ENCODE data around the gene DPP4. TPM values are rescaled to one million over a fixed set of nuclear protein-coding genes. Genes with fewer than 3 reads are reported as not detected.

DPP4 gene
- total and polyA plus RNA-seq, 4 experiments from 2014 or later: 38.5 to 124 (median 72.5) TPM

DNA sequence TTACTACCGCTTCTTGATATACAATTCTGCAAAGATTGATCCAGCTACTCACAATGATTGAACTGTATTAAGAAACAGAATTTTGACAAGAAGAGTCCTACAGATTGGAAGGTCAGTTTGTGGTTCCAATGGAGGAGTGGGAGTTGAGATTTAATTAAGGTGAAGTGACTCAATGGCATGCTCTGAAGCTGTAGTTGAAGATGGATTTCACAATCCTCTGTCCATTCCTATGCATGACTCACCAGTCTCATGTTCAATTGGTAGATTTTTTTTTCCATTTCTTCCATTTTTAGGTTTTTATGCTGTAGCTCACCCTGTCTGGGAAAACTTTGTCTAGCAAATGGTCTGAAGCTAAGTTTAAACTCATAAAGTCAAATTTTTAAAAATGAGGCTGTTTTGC is 83.3 kb downstream of the DPP4 start:
- no peaks in the 10 kb centered on the region for H3K27me3 ChIP-seq (ENCODE audit: insufficient read depth, low read length)
- H3K36me3 ChIP-seq (ENCODE audit: insufficient read depth, low read length): no peaks in the 10 kb centered on the region
- H3K4me3 ChIP-seq (ENCODE audit: low read length in 2 of 2): no peak overlapping the region
- Mint-ChIP-seq H3K36me3 (peaks cover 13 to 22% of the 10 kb centered on the region in 2 donors), H3K27ac (no peak overlapping the region), H3K9me3 (peaks cover 0 to 3% (median 0%) of the 10 kb centered on the region in 8 donors), H3K27me3 (no peaks in the 10 kb centered on the region), H3K4me1 (peaks cover 32 to 54% (median 39%) of the 10 kb centered on the region in 4 donors), H3K4me3 (peak overlapping the region in 2 of 8 donors; percentile 15 to 22)
- DNase-seq: no peak
- ChIA-PET POLR2A (ENCODE audit: partially characterized antibody) (interaction anchor here (1.0 kb wide), 1 partner anchor 21 kb away, joined by 3 read pairs; no protein-coding TSS in a partner anchor), CTCF (ENCODE audit: partially characterized antibody) (interaction anchor here (1.4 to 1.6 kb wide), 3 partner anchors 16 to 163 kb away, joined by 3 to 5 read pairs (median 5); no protein-coding TSS in a partner anchor)
- H3K4me1 ChIP-seq (ENCODE audit: insufficient read depth, low read length): peaks cover 48% of the 10 kb centered on the region
- no peaks in the 10 kb centered on the region for H3K9me3 ChIP-seq (ENCODE audit: control insufficient read depth in 1 of 2, low read length in 2 of 2)
- intact Hi-C loops (cut with micrococcal nuclease): loop anchor here (5.0 to 10.0 kb wide), 2 partner anchors 132 to 324 kb away; partner anchors contain the start of gene IFIH1
- no peak overlapping the region for H3K27ac ChIP-seq (ENCODE audit: low read depth, low read length)

DNA sequence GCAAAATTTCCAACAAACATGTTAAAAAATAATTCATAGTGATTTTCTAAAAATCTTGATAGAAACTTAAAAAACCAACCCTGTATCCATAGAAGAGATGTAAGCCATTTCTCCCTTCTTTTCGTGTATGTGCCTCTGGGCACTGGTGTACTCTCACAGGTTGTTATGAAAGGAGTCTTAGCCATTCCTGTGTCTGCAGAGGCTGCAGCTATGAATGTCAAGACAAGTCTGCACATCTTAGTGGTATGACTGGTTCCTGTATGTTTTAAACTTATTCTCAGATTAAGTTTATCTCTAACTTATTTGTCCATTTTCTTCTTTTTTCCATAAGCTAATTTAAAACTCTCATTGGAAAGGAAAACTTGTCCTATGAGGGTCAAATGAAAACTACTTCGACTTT is 84.0 kb downstream of the DPP4 start:
- Mint-ChIP-seq H3K9me3 (peaks cover 0 to 3% (median 0%) of the 10 kb centered on the region in 8 donors), H3K36me3 (peaks cover 11 to 15% of the 10 kb centered on the region in 2 donors), H3K27ac (no peak overlapping the region), H3K27me3 (no peaks in the 10 kb centered on the region), H3K4me1 (peaks cover 25 to 47% (median 32%) of the 10 kb centered on the region in 4 donors), H3K4me3 (no peak overlapping the region)
- peaks cover 41% of the 10 kb centered on the region for H3K4me1 ChIP-seq (ENCODE audit: insufficient read depth, low read length)
- ChIA-PET CTCF (ENCODE audit: partially characterized antibody) (interaction anchor here (1.4 to 1.6 kb wide), 3 partner anchors 16 to 163 kb away, joined by 3 to 5 read pairs (median 5); no protein-coding TSS in a partner anchor), POLR2A (ENCODE audit: partially characterized antibody) (no interaction called here)
- no peak for DNase-seq
- no peaks in the 10 kb centered on the region for H3K27me3 ChIP-seq (ENCODE audit: insufficient read depth, low read length)
- intact Hi-C loops (cut with micrococcal nuclease): loop anchor here (5.0 to 10.0 kb wide), 2 partner anchors 132 to 325 kb away; partner anchors contain the start of gene IFIH1
- H3K4me3 ChIP-seq (ENCODE audit: low read length in 2 of 2): no peak overlapping the region
- H3K27ac ChIP-seq (ENCODE audit: low read depth, low read length): no peak overlapping the region
- H3K36me3 ChIP-seq (ENCODE audit: insufficient read depth, low read length): no peaks in the 10 kb centered on the region
- H3K9me3 ChIP-seq (ENCODE audit: control insufficient read depth in 1 of 2, low read length in 2 of 2): no peaks in the 10 kb centered on the region

DNA sequence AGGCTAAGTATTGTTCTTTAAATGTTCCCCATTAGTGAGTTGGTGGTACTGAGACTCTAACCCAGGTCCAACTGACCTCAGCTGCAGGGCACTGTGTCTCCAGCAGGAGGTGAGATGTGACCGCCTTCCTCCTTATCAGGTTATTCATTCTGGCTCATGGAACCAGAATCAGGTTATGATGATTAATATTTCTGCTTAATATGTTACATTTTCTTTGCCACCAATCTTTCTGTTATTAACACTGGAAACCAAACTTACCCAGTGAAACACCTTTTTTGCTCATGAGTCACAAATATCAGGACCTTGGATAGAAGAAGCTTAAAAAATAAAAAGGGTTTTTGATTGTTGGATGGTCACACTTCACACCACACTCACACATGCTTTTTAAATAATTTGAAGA is 85.4 kb downstream of the DPP4 start:
- Mint-ChIP-seq H3K27ac (peak overlapping the region in 1 of 7 donors; percentile 57), H3K4me1 (peaks cover 14 to 33% (median 19%) of the 10 kb centered on the region in 4 donors), H3K36me3 (peaks cover 10 to 11% of the 10 kb centered on the region in 2 donors), H3K27me3 (no peaks in the 10 kb centered on the region), H3K9me3 (peaks cover 0 to 3% (median 0%) of the 10 kb centered on the region in 8 donors), H3K4me3 (no peak overlapping the region)
- no peak for DNase-seq
- POLR2A ChIA-PET (ENCODE audit: partially characterized antibody): interaction anchor here (0.7 to 1.1 kb wide), 2 partner anchors 10 to 11 kb away, joined by 3 to 4 read pairs; no protein-coding TSS in a partner anchor
- intact Hi-C loops (cut with micrococcal nuclease): no loop called here
- no peak overlapping the region for H3K4me3 ChIP-seq (ENCODE audit: low read length in 2 of 2)
- peaks cover 27% of the 10 kb centered on the region for H3K4me1 ChIP-seq (ENCODE audit: insufficient read depth, low read length)
- no peaks in the 10 kb centered on the region for H3K36me3 ChIP-seq (ENCODE audit: insufficient read depth, low read length)
- H3K9me3 ChIP-seq (ENCODE audit: control insufficient read depth in 1 of 2, low read length in 2 of 2): no peaks in the 10 kb centered on the region
- CTCF ChIA-PET (ENCODE audit: partially characterized antibody): interaction anchor here (1.3 to 1.4 kb wide), 2 partner anchors 23 to 137 kb away, joined by 3 to 9 read pairs; no protein-coding TSS in a partner anchor
- no peaks in the 10 kb centered on the region for H3K27me3 ChIP-seq (ENCODE audit: insufficient read depth, low read length)
- no peak overlapping the region for H3K27ac ChIP-seq (ENCODE audit: low read depth, low read length)

DNA sequence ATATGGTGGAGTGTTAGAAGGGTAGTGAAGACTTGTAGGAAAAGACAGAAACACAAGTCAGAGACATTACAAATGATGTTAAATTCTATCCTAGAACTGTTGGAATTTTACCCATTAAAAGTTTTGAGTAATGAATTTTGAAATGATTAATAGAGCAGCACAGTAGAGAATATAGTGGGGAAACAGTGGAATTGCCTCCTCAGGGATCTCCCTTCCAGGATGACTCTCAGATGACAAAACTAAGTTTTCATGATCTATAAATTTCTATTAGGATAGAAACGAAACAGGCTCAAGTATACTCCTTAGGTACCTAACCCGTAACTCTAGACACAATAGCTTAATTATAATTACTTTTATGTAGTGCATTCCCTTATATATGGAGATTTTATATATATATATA is 86.7 kb downstream of the DPP4 start:
- Histone ChIP-seq H3K27me3 (ENCODE audit: insufficient read depth, low read length) (no peaks in the 10 kb centered on the region), H3K4me1 (ENCODE audit: insufficient read depth, low read length) (peaks cover 14% of the 10 kb centered on the region), H3K36me3 (ENCODE audit: insufficient read depth, low read length) (no peaks in the 10 kb centered on the region), H3K9me3 (ENCODE audit: control insufficient read depth in 1 of 2, low read length in 2 of 2) (no peaks in the 10 kb centered on the region), H3K27ac (ENCODE audit: low read depth, low read length) (no peak overlapping the region), H3K4me3 (ENCODE audit: low read length in 2 of 2) (no peak overlapping the region)
- ChIA-PET POLR2A (ENCODE audit: partially characterized antibody) (interaction anchor here (0.6 kb wide), 1 partner anchor 30 kb away, joined by 3 read pairs; no protein-coding TSS in a partner anchor), CTCF (ENCODE audit: partially characterized antibody) (interaction anchor here (1.0 to 1.1 kb wide), 2 partner anchors 16 to 166 kb away, joined by 3 to 4 read pairs; no protein-coding TSS in a partner anchor)
- Mint-ChIP-seq H3K27me3 (no peaks in the 10 kb centered on the region), H3K4me3 (no peak overlapping the region), H3K27ac (peak overlapping the region in 1 of 7 donors; percentile 15), H3K4me1 (peaks cover 5 to 32% (median 11%) of the 10 kb centered on the region in 4 donors), H3K36me3 (peaks cover 4 to 5% of the 10 kb centered on the region in 2 donors), H3K9me3 (peaks cover 0 to 3% (median 0%) of the 10 kb centered on the region in 8 donors)
- DNase-seq: no peak
- intact Hi-C loops (cut with micrococcal nuclease): no loop called here

DNA sequence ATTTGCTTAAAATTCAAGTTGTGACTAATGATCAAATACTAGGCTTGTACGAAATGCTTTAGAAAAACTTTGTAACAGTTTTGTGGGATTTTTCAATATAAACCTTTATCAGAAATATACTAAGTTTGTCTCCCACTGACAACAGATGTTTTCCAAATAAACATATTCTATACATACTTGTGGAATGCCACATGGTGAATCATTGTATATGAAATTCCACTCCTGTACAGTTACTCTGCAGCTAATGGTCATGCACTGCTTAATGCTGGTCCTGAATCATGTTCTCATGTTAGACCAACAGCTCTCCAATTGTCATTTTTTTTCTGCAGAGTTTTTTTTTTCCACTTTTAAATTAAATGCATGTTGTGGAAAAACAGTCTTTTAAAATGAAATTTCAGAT is 90.1 kb downstream of the DPP4 start:
- intact Hi-C loops (cut with micrococcal nuclease): no loop called here
- Mint-ChIP-seq H3K27me3 (no peaks in the 10 kb centered on the region), H3K9me3 (peaks cover 0 to 3% (median 0%) of the 10 kb centered on the region in 8 donors), H3K36me3 (peaks cover 0 to 7% of the 10 kb centered on the region in 2 donors), H3K4me3 (no peak overlapping the region), H3K27ac (no peak overlapping the region), H3K4me1 (peaks cover 11 to 47% (median 17%) of the 10 kb centered on the region in 4 donors)
- no peaks in the 10 kb centered on the region for H3K36me3 ChIP-seq (ENCODE audit: insufficient read depth, low read length)
- no peaks in the 10 kb centered on the region for H3K27me3 ChIP-seq (ENCODE audit: insufficient read depth, low read length)
- CTCF ChIA-PET (ENCODE audit: partially characterized antibody): no interaction called here
- peaks cover 11% of the 10 kb centered on the region for H3K4me1 ChIP-seq (ENCODE audit: insufficient read depth, low read length)
- no peaks in the 10 kb centered on the region for H3K9me3 ChIP-seq (ENCODE audit: control insufficient read depth in 1 of 2, low read length in 2 of 2)
- no peak overlapping the region for H3K27ac ChIP-seq (ENCODE audit: low read depth, low read length)
- no peak overlapping the region for H3K4me3 ChIP-seq (ENCODE audit: low read length in 2 of 2)
- no peak for DNase-seq
- POLR2A ChIA-PET (ENCODE audit: partially characterized antibody): interaction anchor here (1.9 kb wide), 1 partner anchor 76 kb away, joined by 4 read pairs; no protein-coding TSS in a partner anchor

DNA sequence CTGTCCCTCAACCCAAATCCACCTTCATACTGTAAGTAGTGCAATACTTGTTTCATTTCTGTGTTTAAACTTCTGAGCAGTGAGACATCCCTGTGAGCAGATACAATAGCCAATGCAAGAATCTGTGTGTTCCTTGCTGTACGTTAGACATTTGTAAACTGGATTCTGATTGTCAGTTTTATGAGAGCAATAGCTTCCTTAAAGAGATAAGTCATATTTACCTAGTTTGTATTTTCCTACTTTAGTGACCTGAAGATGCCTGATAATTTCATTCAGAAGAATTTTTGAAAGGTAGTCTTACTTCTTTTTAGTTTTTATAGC is 90.7 kb downstream of the DPP4 start:
- peak overlapping the region in 1 of 7 donors; percentile 78 for H3K27ac Mint-ChIP-seq
- no peaks in the 10 kb centered on the region for H3K27me3 ChIP-seq (ENCODE audit: insufficient read depth, low read length)
- no peaks in the 10 kb centered on the region for H3K36me3 ChIP-seq (ENCODE audit: insufficient read depth, low read length)
- no peak overlapping the region for H3K4me3 Mint-ChIP-seq
- H3K4me1 Mint-ChIP-seq: peaks cover 11 to 45% (median 16%) of the 10 kb centered on the region in 4 donors
- intact Hi-C loops (cut with micrococcal nuclease): no loop called here
- H3K9me3 Mint-ChIP-seq: peaks cover 0 to 3% (median 0%) of the 10 kb centered on the region in 8 donors
- POLR2A ChIA-PET (ENCODE audit: partially characterized antibody): interaction anchor here (1.9 kb wide), 1 partner anchor 76 kb away, joined by 4 read pairs; no protein-coding TSS in a partner anchor
- H3K27ac ChIP-seq (ENCODE audit: low read depth, low read length): no peak overlapping the region
- CTCF ChIA-PET (ENCODE audit: partially characterized antibody): no interaction called here
- no peaks in the 10 kb centered on the region for H3K27me3 Mint-ChIP-seq
- DNase-seq: no peak
- H3K36me3 Mint-ChIP-seq: peaks cover 0 to 7% of the 10 kb centered on the region in 2 donors
- no peaks in the 10 kb centered on the region for H3K9me3 ChIP-seq (ENCODE audit: control insufficient read depth in 1 of 2, low read length in 2 of 2)
- peaks cover 12% of the 10 kb centered on the region for H3K4me1 ChIP-seq (ENCODE audit: insufficient read depth, low read length)
- H3K4me3 ChIP-seq (ENCODE audit: low read length in 2 of 2): no peak overlapping the region

DNA sequence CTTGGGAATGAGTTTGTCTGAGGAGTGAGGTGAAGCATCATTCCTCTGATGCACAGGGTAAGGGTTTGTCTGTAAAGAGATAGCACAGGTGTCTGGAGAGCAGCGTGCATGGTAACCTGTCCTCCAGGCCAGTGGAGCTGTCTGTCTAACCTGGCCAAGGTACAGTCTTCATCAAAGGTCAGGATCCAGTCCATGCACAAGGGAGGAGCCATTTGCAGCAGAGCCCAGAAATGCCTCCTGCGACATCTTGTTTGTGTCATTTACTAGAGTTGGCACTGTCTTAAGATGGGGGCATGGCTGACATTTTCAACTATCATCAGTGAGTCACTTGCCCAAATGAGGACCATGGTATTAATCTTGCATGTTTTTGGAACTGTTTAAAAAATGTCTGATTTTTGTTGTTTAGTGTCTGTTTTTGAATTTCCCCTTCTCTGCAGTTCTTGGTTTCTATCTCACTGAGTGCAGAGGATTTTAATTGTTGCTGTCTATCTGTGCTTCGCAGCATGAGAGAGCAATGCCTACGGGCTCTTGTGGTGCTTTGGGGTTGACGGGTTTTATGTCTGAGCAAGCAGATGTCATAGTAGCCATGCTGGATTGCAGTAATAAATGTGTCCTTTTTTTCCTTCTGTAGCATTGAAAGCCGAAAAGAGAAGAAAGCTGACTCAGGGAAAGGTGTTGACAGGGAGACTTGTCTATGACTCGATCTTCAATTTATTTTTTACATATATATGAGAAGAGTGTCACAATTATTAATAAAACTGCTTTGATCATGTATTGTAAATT is 91.3 kb downstream of the DPP4 start:
- ChIA-PET CTCF (ENCODE audit: partially characterized antibody) (no interaction called here), POLR2A (ENCODE audit: partially characterized antibody) (no interaction called here)
- peaks cover 0 to 3% (median 0%) of the 10 kb centered on the region in 8 donors for H3K9me3 Mint-ChIP-seq
- H3K36me3 Mint-ChIP-seq: peaks cover 0 to 7% of the 10 kb centered on the region in 2 donors
- no peaks in the 10 kb centered on the region for H3K9me3 ChIP-seq (ENCODE audit: control insufficient read depth in 1 of 2, low read length in 2 of 2)
- H3K4me1 ChIP-seq (ENCODE audit: insufficient read depth, low read length): peaks cover 12% of the 10 kb centered on the region
- peak overlapping the region in 3 of 7 donors; percentile 7 to 78 (median 61) for H3K27ac Mint-ChIP-seq
- H3K4me3 Mint-ChIP-seq: peak overlapping the region in 2 of 8 donors; percentile 15 to 53
- no peaks in the 10 kb centered on the region for H3K27me3 ChIP-seq (ENCODE audit: insufficient read depth, low read length)
- intact Hi-C loops (cut with micrococcal nuclease): no loop called here
- H3K27ac ChIP-seq (ENCODE audit: low read depth, low read length): no peak overlapping the region
- no peak overlapping the region for H3K4me3 ChIP-seq (ENCODE audit: low read length in 2 of 2)
- peaks cover 8 to 42% (median 16%) of the 10 kb centered on the region in 4 donors for H3K4me1 Mint-ChIP-seq
- H3K36me3 ChIP-seq (ENCODE audit: insufficient read depth, low read length): no peaks in the 10 kb centered on the region
- DNase-seq: no peak
- H3K27me3 Mint-ChIP-seq: no peaks in the 10 kb centered on the region

Data from CD4-positive, alpha-beta memory T cell (primary cell).